Keratinocyte (primary cell): ENCODE measurements around the gene RNF150.

ENCODE experiments used
- CTCF ChIP-seq, 3 experiments: IDR thresholded peaks in 1 of 3; conservative IDR thresholded peaks in 1 of 3; optimal IDR thresholded peaks in 1 of 3; 2 replicates in 2 of 3; 3 replicates in 1 of 3; pipeline versions ENCODE3 to v1.5.1; 2011; ENCODE audit warnings: low read length in 3 of 3, mild to moderate bottlenecking in 3 of 3, moderate library complexity in 2 of 3, control low read depth in 1 of 3, inconsistent platforms in 1 of 3; ENCODE audit not compliant: insufficient read depth in 2 of 3; ENCODE audit errors: extremely low read depth in 1 of 3
- EZH2 ChIP-seq: IDR thresholded peaks from one replicate; pipeline ENCODE4 v1.6.1; 2012; ENCODE audit warnings: inconsistent platforms, mild to moderate bottlenecking, low read length, moderate library complexity

DNA sequence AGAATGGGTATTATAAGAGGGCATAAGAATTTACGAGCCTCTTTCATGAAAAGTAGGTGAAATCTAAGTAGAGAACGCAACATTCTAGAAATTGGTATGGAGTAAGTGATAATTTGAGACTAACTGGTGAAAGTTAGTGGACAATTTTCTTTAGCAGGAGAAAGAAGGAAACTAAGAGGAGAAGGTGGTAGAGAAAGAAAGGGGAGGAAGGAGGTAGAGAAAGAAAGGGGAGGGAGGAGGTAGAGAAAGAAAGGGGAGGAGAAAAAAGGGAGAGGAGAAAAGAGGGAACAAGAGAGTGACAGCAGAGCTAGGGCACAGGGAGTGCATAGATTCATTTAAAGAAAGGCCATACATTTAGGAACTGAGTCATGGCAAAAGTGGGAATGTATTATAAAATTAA is 94.1 kb downstream of the RNF150 start:
- TF ChIP-seq CTCF (optimal IDR thresholded peaks at IDR 0.05 in 1 of 3, IDR thresholded peaks at IDR 0.05 in 1 of 3, conservative IDR thresholded peaks at IDR 0.05 in 1 of 3; ENCODE audit: extremely low read depth in 1 of 3, insufficient read depth in 2 of 3, low read length in 3 of 3) (no peak), EZH2 (no peak)
